AML-193 (cell line): ENCODE measurements around the gene PNMA6F.

Experiments used
- DNase-seq, 2 experiments: peaks; one replicate each; lab custom pipeline; 2025; lab: John Stamatoyannopoulos, UW

PNMA6F gene

DNA sequence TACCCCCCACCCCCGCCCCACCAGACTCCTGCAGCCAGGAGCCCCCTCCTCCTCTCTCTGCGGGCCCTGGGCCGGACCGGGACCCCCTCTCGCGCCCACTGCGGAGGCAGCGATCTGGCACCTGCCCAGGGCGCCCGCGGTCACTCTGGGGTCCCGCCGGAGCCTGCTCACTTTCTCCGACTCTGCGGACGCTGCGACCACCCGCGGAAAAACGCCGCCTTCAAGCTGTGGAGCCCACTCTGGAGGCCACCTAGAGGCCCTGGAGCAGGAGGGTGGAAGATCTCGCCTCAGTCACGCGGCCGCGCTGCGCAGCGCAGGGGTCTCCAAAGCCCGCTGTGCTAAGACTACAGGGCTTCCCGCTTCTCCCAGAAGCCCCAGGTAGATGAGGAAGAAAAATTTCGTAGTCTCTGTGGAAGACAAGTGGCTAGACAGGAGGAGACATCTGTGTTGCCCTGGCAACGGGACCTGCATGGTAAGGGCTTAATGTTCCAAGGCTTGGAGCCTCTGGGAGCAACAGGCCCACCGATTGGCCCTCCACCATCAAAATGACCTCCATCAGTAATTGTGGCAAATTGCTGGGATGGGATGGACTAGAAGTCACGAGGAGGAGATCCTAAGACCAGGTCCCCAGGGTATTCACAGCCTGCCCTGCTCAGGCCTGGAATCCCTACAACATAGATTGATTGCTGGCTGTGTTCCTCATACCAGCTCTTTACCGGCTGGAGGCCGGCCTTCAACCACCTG, at the start of gene PNMA6F:
Gene PNMA6F, minus strand, starts transcription at position 387 of the 744 bp plus-strand sequence. CDS start 1,093 bp downstream, outside the sequence.
- no peak for DNase-seq

DNA sequence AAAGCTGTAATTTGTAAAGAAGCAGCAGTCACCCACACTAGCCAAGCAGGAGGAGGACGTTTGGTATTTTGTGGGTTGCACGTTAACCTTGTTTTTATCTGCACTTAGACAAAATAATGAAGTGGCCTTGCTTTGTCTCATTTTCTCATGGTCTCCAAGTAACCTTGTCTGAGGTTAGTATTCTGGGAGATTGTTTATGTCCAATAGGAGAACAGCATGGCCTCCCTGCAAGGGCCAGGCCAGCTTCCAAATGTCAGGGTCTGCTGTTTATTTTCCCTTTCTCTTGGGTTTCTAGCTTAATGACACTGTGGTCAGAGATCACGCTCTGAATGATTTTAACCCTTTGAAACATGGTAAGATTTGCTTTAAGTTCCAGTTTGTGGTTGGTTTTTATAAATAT, 49.7 kb upstream of the PNMA6F start:
- DNase-seq: no peak

DNA sequence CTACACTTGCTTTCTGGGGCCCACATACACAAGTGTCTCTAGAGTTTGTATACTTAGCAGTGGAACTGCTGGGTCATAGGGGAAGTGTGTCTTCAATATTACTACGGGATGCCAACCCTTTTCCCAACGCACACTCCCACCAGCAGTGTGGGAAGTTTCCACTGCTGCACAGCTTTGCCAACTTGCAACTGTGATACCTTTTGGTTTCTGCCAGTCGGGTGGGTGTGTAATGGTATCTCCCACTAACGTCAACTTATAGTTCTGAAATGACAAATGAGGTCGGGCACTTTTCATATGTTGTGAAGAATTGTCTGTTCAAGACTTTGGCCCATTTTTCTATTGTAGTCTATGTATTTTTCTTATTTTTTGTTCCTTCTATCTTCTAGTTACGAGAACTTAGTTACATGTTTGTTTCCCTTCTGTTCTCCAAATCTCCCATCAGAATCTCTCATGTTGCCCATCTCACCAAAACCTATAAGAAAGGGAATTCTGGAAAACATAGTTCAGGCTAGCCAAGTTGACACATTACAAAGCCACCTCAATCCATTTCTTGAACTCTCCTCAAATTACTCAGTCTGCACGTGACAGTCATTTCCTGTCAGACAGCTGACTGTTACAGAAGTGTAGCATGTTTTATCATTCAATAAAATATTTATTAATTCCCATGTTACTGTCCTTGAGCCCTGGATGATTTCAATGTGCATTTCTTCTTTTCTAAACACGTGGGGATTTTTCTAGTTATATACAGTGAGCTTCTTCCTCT, 48.9 kb upstream of the PNMA6F start:
- DNase-seq: no peak

DNA sequence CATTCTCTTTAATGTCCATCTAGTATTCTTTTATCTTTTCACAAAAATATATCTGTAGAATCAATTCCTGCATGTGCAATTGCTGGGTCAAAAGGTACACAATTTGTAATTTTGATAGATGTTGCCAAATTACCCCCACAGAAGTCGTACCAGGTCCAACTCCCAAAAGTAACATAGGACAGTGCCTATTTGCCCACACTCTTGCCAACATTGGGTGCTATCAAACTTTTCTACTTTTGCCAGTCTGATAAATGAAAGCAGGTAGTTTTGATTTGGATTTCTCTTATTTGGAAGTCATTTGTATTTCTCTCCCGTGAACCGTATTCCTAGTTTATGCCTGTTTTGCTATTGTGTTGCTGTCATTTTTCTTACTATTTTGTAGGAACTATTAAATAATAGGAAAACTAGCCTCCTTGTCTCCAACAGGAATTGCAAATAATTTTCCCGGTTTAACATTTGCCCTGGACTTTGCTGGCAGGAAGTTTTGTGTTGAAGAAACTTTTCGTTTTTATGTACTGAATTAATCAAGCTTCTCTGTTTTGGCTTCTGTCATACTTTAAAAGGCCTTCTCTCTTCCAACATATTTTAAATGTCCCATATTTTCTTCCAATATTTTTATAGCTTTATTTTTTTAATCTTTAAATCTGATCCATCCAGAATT, 45.4 kb upstream of the PNMA6F start:
- DNase-seq: no peak

DNA sequence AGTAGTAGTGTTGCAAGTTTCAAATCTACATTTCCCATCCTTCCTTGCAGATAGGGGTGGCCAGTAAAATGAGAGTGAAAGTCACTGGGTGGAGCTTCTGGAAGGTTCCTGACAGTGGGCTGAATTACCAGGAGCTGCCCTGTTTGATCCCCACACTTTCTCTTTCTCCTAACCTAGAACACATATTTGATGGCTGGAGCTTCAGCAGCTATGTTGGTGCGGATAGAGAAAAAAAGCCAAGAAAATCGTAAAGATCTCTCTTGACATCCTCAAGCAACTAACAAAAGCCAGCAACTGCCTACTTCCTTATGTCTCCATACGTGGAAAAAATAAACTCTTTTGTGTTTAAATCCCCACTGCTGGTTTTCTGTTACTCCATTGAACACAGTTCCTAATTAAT, 44.6 kb upstream of the PNMA6F start:
- no peak for DNase-seq

DNA sequence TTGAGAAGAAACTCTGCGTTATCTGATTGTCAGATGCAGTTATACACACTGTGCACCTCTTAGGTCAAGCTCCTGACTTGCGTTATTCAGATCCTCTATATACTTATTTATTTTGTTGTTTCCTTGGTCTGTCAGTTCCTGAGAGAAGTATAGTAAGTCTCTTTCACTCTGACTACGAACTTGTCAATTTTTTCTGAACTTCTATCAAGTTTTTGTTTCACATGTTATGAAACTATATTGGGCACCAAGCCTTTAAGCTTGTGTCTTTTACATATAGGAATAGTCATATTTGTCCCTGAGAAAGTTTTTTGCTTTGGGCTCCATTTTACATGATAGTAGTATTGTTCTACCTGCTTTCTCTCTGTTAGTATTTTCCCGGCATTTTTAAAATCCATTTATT, 44.1 kb upstream of the PNMA6F start:
- DNase-seq: no peak

DNA sequence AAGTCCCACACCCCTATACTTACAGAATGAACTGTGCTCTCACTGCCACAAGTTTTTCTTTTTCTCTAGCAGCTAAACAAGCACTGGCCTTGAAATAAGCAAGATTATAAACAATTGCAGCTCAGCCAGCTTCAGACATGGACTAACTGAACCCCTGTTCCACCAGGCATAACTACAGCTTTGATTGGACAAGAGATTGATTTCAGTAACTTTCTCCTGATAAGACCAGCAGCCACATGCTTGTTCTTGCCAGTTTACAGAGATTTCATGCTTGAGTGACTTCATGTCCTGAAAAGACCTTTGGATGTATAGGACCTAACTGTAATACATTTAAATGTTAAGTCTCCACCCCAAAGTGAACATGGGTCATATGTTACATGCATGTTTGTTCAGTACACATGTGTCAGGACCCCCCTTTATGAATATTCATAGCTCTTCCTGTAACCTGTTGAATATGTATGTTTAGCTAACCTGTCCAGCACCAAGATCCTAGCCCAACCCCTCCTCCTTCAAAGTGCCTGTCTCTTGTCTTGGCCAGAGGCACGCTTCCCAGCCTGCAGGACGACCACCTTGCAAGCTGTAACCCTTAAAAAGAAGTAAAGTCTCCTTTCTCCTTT, 40.3 kb upstream of the PNMA6F start:
- no peak for DNase-seq

DNA sequence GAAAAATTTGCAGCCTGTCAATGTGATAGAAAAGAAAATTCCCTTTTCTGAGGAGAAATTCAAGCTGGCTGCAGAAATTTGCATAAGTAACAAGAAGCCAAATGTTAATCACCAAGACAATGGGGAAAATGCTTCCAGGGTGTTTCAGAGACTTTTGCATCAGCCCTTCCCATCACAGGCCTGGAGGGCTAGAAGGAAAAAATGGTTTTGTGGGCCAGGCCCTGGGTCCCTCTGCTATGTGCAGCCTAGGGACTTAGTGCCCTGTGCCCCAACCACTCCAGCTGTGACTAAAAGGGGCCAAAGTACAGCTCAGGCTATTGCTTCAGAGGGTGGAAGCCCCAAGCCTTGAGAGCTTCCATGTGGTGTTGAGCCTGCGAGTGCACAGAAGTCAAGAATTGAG, 36.3 kb upstream of the PNMA6F start:
- no peak for DNase-seq

DNA sequence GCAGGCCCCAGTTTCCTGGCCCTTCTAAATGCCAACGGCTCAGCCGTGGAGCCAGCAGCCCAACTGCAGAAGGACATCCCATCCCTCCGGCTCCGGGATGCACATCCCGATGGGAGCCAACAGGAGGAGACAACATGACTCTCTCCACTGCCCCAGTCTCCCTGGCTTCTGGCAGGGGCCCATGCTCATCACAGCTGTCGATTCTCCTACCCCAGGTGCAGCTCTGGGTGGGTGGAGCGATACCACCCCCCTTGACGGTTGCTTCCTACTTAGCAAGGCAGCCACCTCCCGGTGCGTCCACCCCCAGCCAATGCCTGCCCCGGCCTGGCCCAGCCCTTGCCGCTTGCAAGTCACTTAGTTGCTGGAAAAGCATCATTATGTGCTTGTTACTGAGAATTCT, 31.8 kb upstream of the PNMA6F start:
- no peak for DNase-seq

DNA sequence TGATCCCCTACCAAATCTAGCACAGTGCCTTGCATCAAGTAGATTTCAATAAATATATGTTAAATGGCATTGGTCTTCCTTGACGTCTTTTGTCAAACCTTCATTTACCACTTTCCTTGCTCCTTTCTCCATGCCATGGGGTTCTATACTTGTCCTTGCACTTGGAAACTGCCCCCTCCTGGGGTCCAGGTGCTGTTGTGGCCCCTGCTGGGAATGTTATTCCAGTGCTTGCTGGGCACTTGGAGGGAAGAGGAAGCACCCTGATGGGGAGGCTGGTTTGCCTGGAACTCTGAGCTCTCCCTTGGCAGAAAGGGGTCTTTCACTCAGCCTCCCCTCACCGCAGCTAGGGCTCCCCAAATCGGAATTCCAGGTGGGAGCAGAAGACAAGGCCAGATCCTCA, 31.3 kb upstream of the PNMA6F start:
- DNase-seq: no peak

DNA sequence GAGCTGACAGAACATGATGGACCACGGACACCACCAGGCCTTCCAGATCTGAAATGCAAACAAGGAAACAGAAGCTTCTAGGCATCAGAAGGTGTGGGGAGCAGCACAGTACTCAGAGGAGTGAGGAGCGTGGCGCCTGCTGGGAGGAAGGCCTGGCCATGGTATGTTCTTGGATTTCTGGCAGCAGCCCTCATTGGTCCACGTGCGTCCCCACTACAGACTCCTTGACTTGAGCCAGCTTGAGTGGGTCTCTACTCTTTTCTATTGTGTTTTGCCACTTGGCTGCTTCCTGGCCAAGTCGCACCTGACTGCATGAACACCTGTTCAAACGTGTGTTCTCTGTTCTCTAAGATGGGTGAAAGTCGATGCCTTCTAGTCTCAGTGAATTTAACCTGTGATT, 30.4 kb upstream of the PNMA6F start:
- no peak for DNase-seq

DNA sequence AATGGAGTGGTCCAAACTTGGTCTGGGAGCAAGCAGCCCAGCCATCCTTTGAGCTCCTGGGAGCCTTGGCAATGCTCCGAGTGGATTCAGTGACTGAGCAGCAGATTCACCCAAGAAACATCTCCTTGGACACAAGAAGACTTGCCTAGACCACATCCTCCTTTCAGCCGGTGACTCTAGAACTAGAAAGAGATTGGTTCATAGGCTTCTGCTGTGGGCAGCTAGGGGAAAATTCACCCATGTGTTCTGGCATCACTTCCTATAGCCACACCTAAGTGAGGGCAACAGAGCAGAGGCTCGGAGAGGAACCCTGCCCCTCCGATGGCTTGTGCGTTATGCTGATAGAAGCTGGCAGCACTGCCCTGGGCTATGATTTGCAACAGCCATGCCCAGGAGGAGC, 28.4 kb upstream of the PNMA6F start:
- no peak for DNase-seq

DNA sequence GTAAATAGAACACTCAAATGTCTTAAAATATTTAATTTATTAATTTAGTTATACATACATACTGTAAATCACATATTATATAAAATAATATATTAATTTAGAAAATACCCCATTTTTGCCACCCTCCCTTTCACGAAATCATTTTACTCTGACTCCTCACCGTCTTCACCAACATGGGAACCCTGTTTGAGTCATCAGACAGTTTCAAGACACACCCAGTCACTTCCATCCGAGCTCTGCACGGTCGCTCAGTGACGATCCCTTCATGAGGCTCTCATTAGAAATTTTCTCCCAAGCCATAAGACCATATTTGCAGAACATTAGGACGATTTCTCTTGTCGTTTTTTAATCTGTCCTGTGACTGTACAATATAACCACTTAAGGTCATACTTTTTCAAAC, 26.9 kb upstream of the PNMA6F start:
- no peak for DNase-seq

DNA sequence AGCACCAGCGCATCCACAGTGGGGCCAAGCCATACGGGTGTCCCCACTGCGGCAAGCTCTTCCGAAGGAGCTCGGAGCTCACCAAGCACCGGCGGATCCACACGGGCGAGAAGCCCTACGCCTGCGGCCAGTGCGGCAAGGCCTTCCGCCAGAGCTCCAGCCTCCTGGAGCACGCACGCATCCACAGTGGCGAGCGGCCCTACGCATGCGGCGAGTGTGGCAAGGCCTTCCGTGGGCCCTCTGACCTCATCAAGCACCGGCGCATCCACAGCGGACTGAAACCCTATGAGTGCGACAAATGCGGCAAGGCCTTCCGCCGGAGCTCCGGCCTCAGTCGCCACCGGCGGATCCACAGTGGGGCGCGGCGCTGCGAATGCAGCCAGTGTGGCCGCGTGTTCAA, 26.0 kb upstream of the PNMA6F start:
- no peak for DNase-seq

DNA sequence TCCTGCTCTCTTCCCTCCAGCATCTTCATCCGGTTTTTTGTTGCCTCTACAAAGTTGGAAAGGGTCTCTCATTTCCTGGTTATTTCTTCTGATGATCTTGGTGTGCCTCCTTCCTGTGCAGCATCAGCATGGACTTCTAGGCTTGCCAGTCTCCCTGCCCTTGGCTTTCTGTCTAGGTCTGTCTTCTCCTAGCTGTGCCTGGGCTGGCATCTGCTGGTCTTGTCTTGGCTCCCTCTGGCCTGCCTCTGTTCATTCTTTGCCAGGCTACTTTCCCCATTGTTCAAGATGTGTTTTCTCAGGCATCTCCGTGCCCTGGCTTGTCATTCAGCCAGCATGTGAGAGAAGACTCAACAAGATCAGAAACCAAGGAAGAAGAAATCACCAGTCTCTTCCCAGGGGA, 22.1 kb upstream of the PNMA6F start:
- no peak for DNase-seq

DNA sequence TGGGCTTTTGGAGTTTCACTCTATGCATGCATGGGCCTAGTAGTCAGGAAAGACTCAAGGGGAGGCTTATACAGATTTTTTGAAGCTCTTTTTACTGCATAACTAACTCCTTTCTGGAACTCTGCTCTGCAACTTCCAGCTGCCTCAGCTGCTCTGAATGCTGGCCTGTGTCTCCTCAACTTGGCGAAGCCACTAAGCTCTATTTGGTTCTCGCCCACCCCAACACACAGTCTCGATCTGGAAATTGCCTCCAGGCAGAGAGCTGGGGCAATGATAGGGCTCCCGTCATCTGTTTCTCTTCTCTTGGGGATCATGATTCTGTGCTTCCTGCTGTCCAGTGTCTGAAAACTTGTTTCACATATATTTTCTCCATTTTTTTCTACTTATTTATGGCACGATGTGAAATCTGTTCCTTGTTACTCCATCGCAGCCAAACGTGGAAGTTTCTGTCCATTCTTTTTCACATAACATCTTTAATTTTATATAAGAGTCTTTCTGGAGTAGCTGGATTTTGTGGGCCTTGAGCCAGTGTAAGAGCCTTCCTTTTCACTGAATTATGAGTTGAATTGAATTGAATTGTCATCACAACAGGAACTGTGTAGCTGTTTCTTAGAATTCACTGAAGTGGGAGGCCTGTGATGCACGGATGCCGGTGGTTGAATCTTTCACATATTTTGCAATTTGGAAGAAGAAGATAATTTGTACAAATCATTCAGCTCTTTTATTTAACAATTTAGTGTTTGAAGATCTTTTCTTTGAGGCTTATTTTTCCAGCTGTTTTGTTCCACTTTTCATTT, 21.4 kb upstream of the PNMA6F start:
- DNase-seq: no peak

DNA sequence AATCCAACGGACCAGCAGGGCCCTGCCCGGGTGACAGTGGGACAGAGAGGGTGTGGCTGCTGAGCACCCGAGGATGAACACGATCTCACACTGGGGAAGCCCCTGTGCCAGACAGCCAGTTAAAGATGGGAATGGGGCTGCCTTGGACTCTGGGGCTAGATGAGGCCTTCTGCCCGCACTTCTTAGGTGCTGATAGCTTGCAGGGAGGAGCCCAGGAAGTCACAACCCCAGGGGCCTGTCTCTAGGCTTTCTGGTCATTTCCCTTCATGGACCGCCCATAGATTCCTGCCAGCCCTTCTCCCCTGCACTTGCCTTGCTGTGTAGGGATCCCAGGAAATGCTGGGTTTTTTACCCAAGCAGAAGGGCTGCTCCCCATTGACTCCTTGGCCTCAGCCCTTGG, 18.5 kb upstream of the PNMA6F start:
- no peak for DNase-seq

DNA sequence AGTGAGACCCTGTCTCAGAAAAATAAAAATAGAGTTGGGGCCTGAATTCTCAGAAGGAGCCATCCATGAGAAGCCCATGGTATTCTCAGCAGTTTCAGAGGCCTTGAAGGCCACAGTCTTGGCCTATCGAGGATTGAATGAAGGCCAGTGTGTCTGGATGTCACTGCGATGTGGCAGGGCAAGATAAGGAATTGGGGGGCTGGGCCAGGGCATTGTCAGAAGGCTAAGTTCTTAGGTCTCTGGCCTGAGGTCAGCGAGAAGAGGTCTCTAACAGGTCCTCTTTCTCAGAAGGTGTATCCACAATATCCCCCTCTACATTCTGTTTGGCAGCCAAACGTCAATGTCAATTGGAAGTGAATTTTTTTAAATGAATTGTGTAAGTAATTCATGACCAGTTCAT, 18.1 kb upstream of the PNMA6F start:
- DNase-seq: no peak

DNA sequence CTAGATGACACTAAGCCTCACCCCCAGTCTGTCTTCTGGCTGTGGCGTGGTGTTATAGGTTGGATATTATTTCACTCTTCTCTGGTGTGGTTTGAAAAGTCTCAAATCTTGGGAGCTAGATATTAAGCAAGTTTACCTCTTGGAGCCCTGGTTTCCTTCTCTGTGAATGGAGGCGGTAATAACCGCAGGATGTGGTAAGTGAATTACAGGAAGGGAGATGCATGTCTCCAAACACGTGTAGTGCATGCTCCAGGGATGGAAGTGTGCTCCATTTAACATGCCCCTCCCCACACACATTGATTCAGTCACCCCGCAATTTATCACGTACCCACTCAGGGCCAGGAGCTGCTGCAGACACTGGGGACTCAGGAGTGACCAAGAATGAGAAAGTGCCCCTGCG, 17.3 kb upstream of the PNMA6F start:
- DNase-seq: no peak

DNA sequence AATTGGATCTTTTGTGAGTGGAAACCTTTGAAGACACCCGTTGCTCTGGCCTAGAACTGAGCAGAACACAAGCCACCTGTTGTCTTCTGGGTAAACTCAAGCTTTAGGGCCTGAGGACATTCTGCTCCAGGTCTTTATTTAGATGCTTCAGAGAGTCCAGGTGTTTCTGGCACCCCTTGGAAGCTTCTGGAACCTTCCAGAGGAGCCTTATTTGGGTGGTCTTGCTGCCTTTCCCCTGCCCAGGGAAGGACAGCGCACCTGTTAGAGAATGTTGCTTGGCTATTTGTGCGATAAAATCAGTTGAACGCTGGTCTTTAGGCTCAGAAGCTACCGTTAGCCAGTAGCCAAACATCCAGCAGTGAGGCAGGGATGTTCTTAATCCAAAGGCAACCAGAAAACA, 15.4 kb upstream of the PNMA6F start:
- DNase-seq: no peak

DNA sequence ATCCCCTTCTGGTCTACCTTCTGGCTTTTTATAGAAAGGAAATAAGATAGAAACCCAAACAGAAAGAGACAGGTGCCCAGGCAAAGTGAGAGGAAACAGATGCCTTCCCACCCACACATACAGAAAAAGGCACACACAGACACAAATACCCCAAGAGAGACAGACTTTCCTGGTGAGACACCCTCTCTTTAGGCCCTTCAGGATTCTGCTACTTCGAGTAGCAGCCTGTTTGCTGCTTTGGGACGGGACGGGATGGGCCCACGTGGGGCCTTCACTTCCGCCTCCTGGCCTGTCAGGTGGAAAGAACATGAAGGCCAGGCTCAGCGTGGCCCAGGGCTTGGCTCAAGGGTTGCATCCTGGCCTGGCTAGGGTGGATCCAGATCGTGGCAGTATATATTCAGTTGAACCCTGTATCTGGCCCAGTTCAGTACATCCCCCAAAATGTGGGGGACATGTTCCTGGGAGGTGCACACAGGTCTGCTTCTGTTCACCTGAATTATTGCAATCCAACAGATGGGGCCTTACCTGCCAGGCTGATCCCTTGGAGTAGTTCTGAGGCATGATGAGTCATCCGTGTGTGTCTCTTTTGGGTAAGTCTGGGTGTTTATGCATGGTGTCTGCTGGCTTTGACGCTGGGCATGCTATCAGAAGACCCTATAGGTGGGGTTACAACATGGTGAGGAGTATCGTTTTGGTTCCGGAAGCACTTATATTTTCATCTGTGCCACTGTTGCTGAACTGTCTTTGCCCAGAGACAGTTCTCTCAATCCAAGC, 14.7 kb upstream of the PNMA6F start:
- DNase-seq: no peak
